Measurements from ENCODE around the gene EWSR1.

EWSR1 gene

GRCh38 chr22:29332886-29333496 lies 64.9 kb downstream of the EWSR1 start:
- Histone ChIP-seq H3K4me1 (ENCODE audit: control insufficient read depth in 1 of 2, insufficient read depth in 2 of 2, low read length in 2 of 2) (peaks cover 9 to 19% of the 10 kb centered on the region in 2 experiments), H3K18ac (ENCODE audit: low read length) (no peak overlapping the region), H4K91ac (ENCODE audit: low read depth, low read length) (no peak overlapping the region), H3K27me3 (ENCODE audit: insufficient read depth, low read length) (no peaks in the 10 kb centered on the region), H3K27ac (ENCODE audit: low read depth, low read length) (no peak overlapping the region), H4K8ac (ENCODE audit: low read depth, low read length) (no peak overlapping the region), H2AK5ac (ENCODE audit: low read length) (no peak overlapping the region), H3K9me3 (ENCODE audit: insufficient read depth, low read depth, low read length) (no peaks in the 10 kb centered on the region), H3K36me3 (ENCODE audit: control insufficient read depth in 1 of 2, insufficient read depth in 2 of 2, low read length in 2 of 2) (peaks cover 66 to 74% of the 10 kb centered on the region in 2 experiments), H3K79me1 (ENCODE audit: low read length) (peaks cover 3% of the 10 kb centered on the region), H4K12ac (ENCODE audit: low read depth, low read length) (no peak overlapping the region), H3K4me3 (ENCODE audit: low read depth, low read length) (no peak overlapping the region), H3K14ac (ENCODE audit: low read length) (no peak overlapping the region), H2BK5ac (ENCODE audit: low read depth, low read length, poor library complexity) (no peak overlapping the region), H3K79me2 (ENCODE audit: control insufficient read depth, insufficient read depth, low read length, poor library complexity) (no peaks in the 10 kb centered on the region), H2BK120ac (ENCODE audit: insufficient read depth, low read length, poor library complexity) (no peak overlapping the region), H3K23ac (ENCODE audit: low read length) (no peak overlapping the region), H2BK12ac (ENCODE audit: low read length) (no peak overlapping the region), H3K4ac (ENCODE audit: low read depth, low read length) (no peak overlapping the region), H3K9ac (ENCODE audit: low read length) (no peak overlapping the region), H3K4me2 (ENCODE audit: low read length) (no peak overlapping the region), H2AFZ (ENCODE audit: insufficient read depth, low read length, poor library complexity) (no peak overlapping the region)
- no CpG with 5 or more reads among the region's 8 CpGs for WGBS (ENCODE audit: extremely low coverage, insufficient coverage, insufficient read length)
- no peak for DNase-seq

- Histone ChIP-seq H2AK5ac (ENCODE audit: low read length) (no peak overlapping the region), H2BK12ac (ENCODE audit: low read length) (no peak overlapping the region), H3K9ac (ENCODE audit: low read length) (no peak overlapping the region), H2BK120ac (ENCODE audit: insufficient read depth, low read length, poor library complexity) (no peak overlapping the region), H2BK5ac (ENCODE audit: low read depth, low read length, poor library complexity) (no peak overlapping the region), H3K4me2 (ENCODE audit: low read length) (no peak overlapping the region), H4K91ac (ENCODE audit: low read depth, low read length) (no peak overlapping the region), H3K79me2 (ENCODE audit: control insufficient read depth, insufficient read depth, low read length, poor library complexity) (no peaks in the 10 kb centered on the region), H3K4me1 (ENCODE audit: control insufficient read depth in 1 of 2, insufficient read depth in 2 of 2, low read length in 2 of 2) (peaks cover 9 to 19% of the 10 kb centered on the region in 2 experiments), H3K79me1 (ENCODE audit: low read length) (peaks cover 3% of the 10 kb centered on the region), H3K36me3 (ENCODE audit: control insufficient read depth in 1 of 2, insufficient read depth in 2 of 2, low read length in 2 of 2) (peaks cover 62 to 74% of the 10 kb centered on the region in 2 experiments), H3K4me3 (ENCODE audit: low read depth, low read length) (no peak overlapping the region), H3K14ac (ENCODE audit: low read length) (no peak overlapping the region), H2AFZ (ENCODE audit: insufficient read depth, low read length, poor library complexity) (no peak overlapping the region), H3K4ac (ENCODE audit: low read depth, low read length) (no peak overlapping the region), H4K12ac (ENCODE audit: low read depth, low read length) (no peak overlapping the region), H3K27me3 (ENCODE audit: insufficient read depth, low read length) (no peaks in the 10 kb centered on the region), H3K23ac (ENCODE audit: low read length) (no peak overlapping the region), H3K9me3 (ENCODE audit: insufficient read depth, low read depth, low read length) (no peaks in the 10 kb centered on the region), H3K27ac (ENCODE audit: low read depth, low read length) (no peak overlapping the region), H3K18ac (ENCODE audit: low read length) (no peak overlapping the region), H4K8ac (ENCODE audit: low read depth, low read length) (no peak overlapping the region)
- no CpG with 5 or more reads among the region's 7 CpGs for WGBS (ENCODE audit: extremely low coverage, insufficient coverage, insufficient read length)
- no peak for DNase-seq
These were observed 66.1 kb downstream of the EWSR1 start for GRCh38 chr22:29334148-29334547.

GRCh38 chr22:29334696-29335344 lies 66.8 kb downstream of the EWSR1 start:
- H2AFZ ChIP-seq (ENCODE audit: insufficient read depth, low read length, poor library complexity), result no peak overlapping the region
- H3K14ac ChIP-seq (ENCODE audit: low read length), result no peak overlapping the region
- no peak overlapping the region for H3K9ac ChIP-seq (ENCODE audit: low read length)
- peaks cover 9 to 19% of the 10 kb centered on the region in 2 experiments for H3K4me1 ChIP-seq (ENCODE audit: control insufficient read depth in 1 of 2, insufficient read depth in 2 of 2, low read length in 2 of 2)
- H3K36me3 ChIP-seq (ENCODE audit: control insufficient read depth in 1 of 2, insufficient read depth in 2 of 2, low read length in 2 of 2), result peaks cover 61 to 74% of the 10 kb centered on the region in 2 experiments
- H4K12ac ChIP-seq (ENCODE audit: low read depth, low read length), result no peak overlapping the region
- no peak for DNase-seq
- H2AK5ac ChIP-seq (ENCODE audit: low read length), result no peak overlapping the region
- H3K4me3 ChIP-seq (ENCODE audit: low read depth, low read length), result no peak overlapping the region
- no CpG with 5 or more reads among the region's 12 CpGs for WGBS (ENCODE audit: extremely low coverage, insufficient coverage, insufficient read length)
- no peaks in the 10 kb centered on the region for H3K9me3 ChIP-seq (ENCODE audit: insufficient read depth, low read depth, low read length)
- H3K79me2 ChIP-seq (ENCODE audit: control insufficient read depth, insufficient read depth, low read length, poor library complexity), result no peaks in the 10 kb centered on the region
- no peak overlapping the region for H3K4me2 ChIP-seq (ENCODE audit: low read length)
- H4K8ac ChIP-seq (ENCODE audit: low read depth, low read length), result no peak overlapping the region
- H2BK5ac ChIP-seq (ENCODE audit: low read depth, low read length, poor library complexity), result no peak overlapping the region
- H3K4ac ChIP-seq (ENCODE audit: low read depth, low read length), result no peak overlapping the region
- H2BK120ac ChIP-seq (ENCODE audit: insufficient read depth, low read length, poor library complexity), result no peak overlapping the region
- no peaks in the 10 kb centered on the region for H3K27me3 ChIP-seq (ENCODE audit: insufficient read depth, low read length)
- no peak overlapping the region for H4K91ac ChIP-seq (ENCODE audit: low read depth, low read length)
- H3K18ac ChIP-seq (ENCODE audit: low read length), result no peak overlapping the region
- H3K27ac ChIP-seq (ENCODE audit: low read depth, low read length), result no peak overlapping the region
- H2BK12ac ChIP-seq (ENCODE audit: low read length), result no peak overlapping the region
- H3K23ac ChIP-seq (ENCODE audit: low read length), result no peak overlapping the region
- peaks cover 3% of the 10 kb centered on the region for H3K79me1 ChIP-seq (ENCODE audit: low read length)

GRCh38 chr22:29335656-29336055 lies 67.6 kb downstream of the EWSR1 start:
- no peak overlapping the region for H3K4ac ChIP-seq (ENCODE audit: low read depth, low read length)
- peaks cover 3% of the 10 kb centered on the region for H3K79me1 ChIP-seq (ENCODE audit: low read length)
- no peak for DNase-seq
- H4K12ac ChIP-seq (ENCODE audit: low read depth, low read length), result no peak overlapping the region
- H3K9me3 ChIP-seq (ENCODE audit: insufficient read depth, low read depth, low read length), result no peaks in the 10 kb centered on the region
- H2AK5ac ChIP-seq (ENCODE audit: low read length), result no peak overlapping the region
- H3K27me3 ChIP-seq (ENCODE audit: insufficient read depth, low read length), result no peaks in the 10 kb centered on the region
- H2AFZ ChIP-seq (ENCODE audit: insufficient read depth, low read length, poor library complexity), result no peak overlapping the region
- H3K4me1 ChIP-seq (ENCODE audit: control insufficient read depth in 1 of 2, insufficient read depth in 2 of 2, low read length in 2 of 2), result peaks cover 10 to 20% of the 10 kb centered on the region in 2 experiments
- no peak overlapping the region for H3K4me2 ChIP-seq (ENCODE audit: low read length)
- no peak overlapping the region for H2BK120ac ChIP-seq (ENCODE audit: insufficient read depth, low read length, poor library complexity)
- H4K91ac ChIP-seq (ENCODE audit: low read depth, low read length), result no peak overlapping the region
- no peak overlapping the region for H3K27ac ChIP-seq (ENCODE audit: low read depth, low read length)
- H2BK12ac ChIP-seq (ENCODE audit: low read length), result no peak overlapping the region
- no peak overlapping the region for H3K9ac ChIP-seq (ENCODE audit: low read length)
- H3K18ac ChIP-seq (ENCODE audit: low read length), result no peak overlapping the region
- H4K8ac ChIP-seq (ENCODE audit: low read depth, low read length), result no peak overlapping the region
- no peaks in the 10 kb centered on the region for H3K79me2 ChIP-seq (ENCODE audit: control insufficient read depth, insufficient read depth, low read length, poor library complexity)
- peaks cover 63 to 74% of the 10 kb centered on the region in 2 experiments for H3K36me3 ChIP-seq (ENCODE audit: control insufficient read depth in 1 of 2, insufficient read depth in 2 of 2, low read length in 2 of 2)
- H3K23ac ChIP-seq (ENCODE audit: low read length), result no peak overlapping the region
- H2BK5ac ChIP-seq (ENCODE audit: low read depth, low read length, poor library complexity), result no peak overlapping the region
- H3K14ac ChIP-seq (ENCODE audit: low read length), result no peak overlapping the region
- whole genome bisulfite sequencing (ENCODE audit: extremely low coverage, insufficient coverage, insufficient read length), result no CpG with 5 or more reads among the region's 11 CpGs
- H3K4me3 ChIP-seq (ENCODE audit: low read depth, low read length), result no peak overlapping the region
